ENCODE results near the gene ENTPD2. TPM values are rescaled to one million over a fixed set of nuclear protein-coding genes. Genes with fewer than 3 reads are reported as not detected.

ENTPD2 gene
- total and polyA plus RNA-seq, 11 donors, result 0.50 to 2.9 (median 1.2) TPM

- no peak for DNase-seq
- H3K4me3 ChIP-seq, result no peak overlapping the region
- TF ChIP-seq CTCF (IDR thresholded peaks at IDR 0.05) (no peak), POLR2A (IDR thresholded peaks at IDR 0.05) (no peak)
- peaks cover 0 to 43% (median 19%) of the 10 kb centered on the region in 9 donors for H3K36me3 ChIP-seq
- peaks cover 0 to 7% (median 0%) of the 10 kb centered on the region in 12 donors for H3K4me1 ChIP-seq
- intact Hi-C loops (cut with DNase I), result no loop called here
- 84 to 92% (median 86%) methylated on average over 3 to 22 of the region's 22 CpGs for WGBS, 4 donors
- no peaks in the 10 kb centered on the region for H3K27me3 ChIP-seq
- ATAC-seq, result no peak
- H3K9me3 ChIP-seq, result peaks cover 0 to 6% (median 0%) of the 10 kb centered on the region in 12 donors
- no peak overlapping the region for H3K27ac ChIP-seq
These were observed 45.5 kb downstream of the ENTPD2 start for GRCh38 chr9:137008312-137008711.

GRCh38 chr9:137007816-137008270, 46.0 kb downstream of the ENTPD2 start:
- Histone ChIP-seq H3K27ac (no peak overlapping the region), H3K27me3 (no peaks in the 10 kb centered on the region), H3K36me3 (peaks cover 0 to 40% (median 19%) of the 10 kb centered on the region in 9 donors), H3K4me1 (peaks cover 0 to 7% (median 0%) of the 10 kb centered on the region in 12 donors), H3K9me3 (peaks cover 0 to 6% (median 0%) of the 10 kb centered on the region in 12 donors), H3K4me3 (no peak overlapping the region)
- TF ChIP-seq POLR2A (IDR thresholded peaks at IDR 0.05) (no peak), CTCF (IDR thresholded peaks at IDR 0.05) (no peak)
- peak in 1 of 4 donors; percentile 14 for ATAC-seq
- 82 to 92% (median 89%) methylated on average over 5 to 13 of the region's 13 CpGs for WGBS, 4 donors
- no peak for DNase-seq
- intact Hi-C loops (cut with DNase I), result no loop called here

- H3K27me3 ChIP-seq, result no peaks in the 10 kb centered on the region
- H3K9me3 ChIP-seq, result peaks cover 0 to 6% (median 0%) of the 10 kb centered on the region in 12 donors
- H3K27ac ChIP-seq, result no peak overlapping the region
- ATAC-seq (peak in 1 of 4 donors; percentile 12), DNase-seq (no peak)
- WGBS, 4 donors, result 76 to 87% (median 85%) methylated on average over 25 to 30 of the region's 30 CpGs
- intact Hi-C loops (cut with DNase I), result no loop called here
- TF ChIP-seq CTCF (IDR thresholded peaks at IDR 0.05), result no peak
- H3K36me3 ChIP-seq, result peaks cover 0 to 34% (median 13%) of the 10 kb centered on the region in 9 donors
- no peak overlapping the region for H3K4me3 ChIP-seq
- peaks cover 0 to 7% (median 0%) of the 10 kb centered on the region in 12 donors for H3K4me1 ChIP-seq
These were observed 46.6 kb downstream of the ENTPD2 start for GRCh38 chr9:137007108-137007815.

GRCh38 chr9:137006116-137007003, 47.5 kb downstream of the ENTPD2 start:
- no peak overlapping the region for H3K4me3 ChIP-seq
- no peak for DNase-seq
- intact Hi-C loops (cut with DNase I), result no loop called here
- H3K9me3 ChIP-seq, result peaks cover 0 to 6% (median 0%) of the 10 kb centered on the region in 12 donors
- no peaks in the 10 kb centered on the region for H3K27me3 ChIP-seq
- peaks cover 0 to 25% (median 10%) of the 10 kb centered on the region in 9 donors for H3K36me3 ChIP-seq
- 65 to 76% (median 70%) methylated on average over 21 to 24 of the region's 24 CpGs for WGBS, 4 donors
- TF ChIP-seq CTCF (IDR thresholded peaks at IDR 0.05), result no peak
- no peak for TF ChIP-seq POLR2A (IDR thresholded peaks at IDR 0.05)
- no peak overlapping the region for H3K27ac ChIP-seq
- H3K4me1 ChIP-seq, result peaks cover 0 to 8% (median 0%) of the 10 kb centered on the region in 12 donors
- peak in 3 of 4 donors; percentile 16 to 34 (median 32) for ATAC-seq
